A549 treated with AZD9567 at 1 μM for 4 hours (cell line): ENCODE data around the gene UVSSA. TPM values are rescaled to one million over a fixed set of nuclear protein-coding genes. Genes with fewer than 3 reads are reported as not detected.

Experiments
- total RNA-seq: library from RNA; stranded (reverse); fragments of 200-300 nt; extraction: Qiagen RNA extraction; gene quantifications from 5 replicates; pipeline ENCODE4 v1.2.3, GENCODE V29; 2022; ENCODE audit not compliant: insufficient read depth

Gene UVSSA
- total RNA-seq = 4.0 to 6.5 TPM (median 5.1 TPM) in 5 replicates

GRCh38 chr4:1346781-1347409 is at the start of gene UVSSA:
TSS of gene UVSSA (plus strand) at chr4:1347208. CDS start at chr4:1348092, 884 bp downstream.

GRCh38 chr4:1406394-1406980 is 59.5 kb downstream of the UVSSA start, which contains the start of gene NKX1-1:
TSS of gene NKX1-1 (minus strand) at chr4:1406442. CDS start at chr4:1406442, 0 bp downstream.

Other genes starting within 250 kb of the UVSSA start
- gene RNF212, start 233.6 kb upstream of the UVSSA start, total RNA-seq = 1.8 to 2.7 TPM (median 2.2 TPM) in 4 of 5 replicates, not detected in the other
- 0.19 to 0.50 TPM (median 0.36 TPM) in 4 of 5 replicates, not detected in the other for gene SPON2, start 174.6 kb upstream of the UVSSA start, total RNA-seq
- 82.6 to 97.1 TPM (median 86.6 TPM) in 5 replicates for gene CTBP1, start 98.1 kb upstream of the UVSSA start, total RNA-seq
- 58.8 to 67.3 TPM (median 66.3 TPM) in 5 replicates for gene MAEA, start 57.3 kb upstream of the UVSSA start, total RNA-seq
- not detected in 5 replicates for gene NKX1-1, start 59.2 kb downstream of the UVSSA start, total RNA-seq